Activated CD8-positive, alpha-beta T cell treated with anti-CD3 and anti-CD28 coated beads for 36 hours (primary cell): ENCODE measurements around the gene MRPS14. TPM values are rescaled to one million over a fixed set of nuclear protein-coding genes. Genes with fewer than 3 reads are reported as not detected.

Experiments used
- ATAC-seq: fragments of 200-7000 bp; cut with Tn5 transposase; one replicate; pipeline ENCODE4 v1.10.0; 2021; ENCODE audit warnings: mild to moderate bottlenecking, moderate library complexity
- CTCF ChIA-PET: fragments of 350-600 bp; sonication (Branson Sonifier 250); formaldehyde crosslinking; loops from one replicate; lab custom pipeline; 2021; ENCODE audit warnings: antibody characterized with exemption; lab: Charles Lee
- POLR2A ChIA-PET: fragments of 350-600 bp; sonication (Branson Sonifier 250); formaldehyde crosslinking; loops from one replicate; lab custom pipeline; 2021; ENCODE audit warnings: antibody characterized with exemption; lab: Charles Lee
- DNase-seq: peaks from one replicate; pipeline ENCODE4 v3.0.0-alpha.2; 2020
- H3K27ac Mint-ChIP-seq: one replicate; pipeline ENCODE4 v1.8.0; 2021; ENCODE audit warnings: mild to moderate bottlenecking, mixed read lengths
- H3K27me3 Mint-ChIP-seq: one replicate; pipeline ENCODE4 v1.8.0; 2021; ENCODE audit warnings: mixed read lengths
- H3K36me3 Mint-ChIP-seq: one replicate; pipeline ENCODE4 v1.8.0; 2021; ENCODE audit warnings: low read depth, mixed read lengths
- H3K4me1 Mint-ChIP-seq: one replicate; pipeline ENCODE4 v1.8.0; 2021; ENCODE audit warnings: low read depth, mixed read lengths
- H3K4me3 Mint-ChIP-seq: one replicate; pipeline ENCODE4 v1.8.0; 2021; ENCODE audit warnings: mild to moderate bottlenecking, moderate library complexity, mixed read lengths
- H3K9me3 Mint-ChIP-seq: one replicate; pipeline ENCODE4 v1.8.0; 2021; ENCODE audit warnings: mixed read lengths
- intact Hi-C: fragments of 100-400 bp; cut with micrococcal nuclease; formaldehyde crosslinking; loops from one replicate; pipeline ENCODE4 v1.10.0; 2022
- total RNA-seq, 2 experiments: library from RNA; stranded (reverse); gene quantifications; one replicate each; pipeline ENCODE4 v1.2.3, GENCODE V29; 2021
- TF ChIP-seq, protein P1 (sequence below): fragments of 200-600 bp; IDR thresholded peaks from one replicate; pipeline ENCODE4 v1.8.0; 2022; ENCODE audit warnings: antibody characterized with exemption, mild to moderate bottlenecking

Gene MRPS14
- total RNA-seq = 10 to 100 TPM; 42.1 to 45.7 TPM

DNA sequence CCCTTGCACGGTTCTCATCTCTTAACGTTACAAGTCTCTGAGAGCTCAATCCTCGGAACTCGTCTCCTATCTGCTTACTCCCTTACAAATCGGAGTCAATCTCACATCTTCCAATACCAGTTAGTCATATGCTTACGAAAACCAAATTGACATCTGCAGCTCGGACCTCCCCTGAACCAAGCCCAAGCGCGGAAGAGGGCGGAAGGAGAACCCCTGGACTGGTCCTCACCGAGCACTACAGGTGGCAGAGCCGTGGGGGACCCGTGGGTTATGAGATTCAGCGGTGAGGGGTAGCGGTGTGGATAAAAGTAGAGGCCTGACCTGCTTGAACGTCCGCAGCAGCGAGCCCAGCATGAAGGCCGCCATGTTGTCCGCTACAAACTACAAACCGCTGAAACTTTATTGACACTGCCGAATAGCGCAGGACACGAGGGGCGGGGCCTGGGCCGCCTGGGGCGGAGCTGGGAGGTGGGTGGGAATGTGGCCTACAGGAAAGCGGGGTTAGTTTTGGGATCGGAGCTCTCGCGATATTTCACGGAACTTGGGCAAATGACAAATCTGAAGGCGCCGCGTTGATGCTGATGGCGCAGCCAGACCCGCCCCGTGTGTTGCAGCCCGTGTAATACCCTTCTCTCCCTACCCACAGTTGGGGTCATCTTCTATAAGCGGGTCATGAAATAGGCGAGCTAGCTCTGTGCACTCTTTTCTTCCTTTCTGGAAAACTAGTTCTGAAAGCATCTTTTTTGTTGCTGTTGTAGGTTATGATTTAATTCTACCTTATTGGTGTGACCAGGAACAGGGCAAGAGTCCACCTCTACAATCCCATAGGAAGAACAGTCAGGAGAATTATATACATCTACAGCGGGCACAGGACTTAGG, at the start of gene MRPS14:
MRPS14 (minus strand) TSS at position 383 of the 879 bp plus-strand sequence; CDS start at position 366, 17 bp downstream.
- TF ChIP-seq, protein P1, sequence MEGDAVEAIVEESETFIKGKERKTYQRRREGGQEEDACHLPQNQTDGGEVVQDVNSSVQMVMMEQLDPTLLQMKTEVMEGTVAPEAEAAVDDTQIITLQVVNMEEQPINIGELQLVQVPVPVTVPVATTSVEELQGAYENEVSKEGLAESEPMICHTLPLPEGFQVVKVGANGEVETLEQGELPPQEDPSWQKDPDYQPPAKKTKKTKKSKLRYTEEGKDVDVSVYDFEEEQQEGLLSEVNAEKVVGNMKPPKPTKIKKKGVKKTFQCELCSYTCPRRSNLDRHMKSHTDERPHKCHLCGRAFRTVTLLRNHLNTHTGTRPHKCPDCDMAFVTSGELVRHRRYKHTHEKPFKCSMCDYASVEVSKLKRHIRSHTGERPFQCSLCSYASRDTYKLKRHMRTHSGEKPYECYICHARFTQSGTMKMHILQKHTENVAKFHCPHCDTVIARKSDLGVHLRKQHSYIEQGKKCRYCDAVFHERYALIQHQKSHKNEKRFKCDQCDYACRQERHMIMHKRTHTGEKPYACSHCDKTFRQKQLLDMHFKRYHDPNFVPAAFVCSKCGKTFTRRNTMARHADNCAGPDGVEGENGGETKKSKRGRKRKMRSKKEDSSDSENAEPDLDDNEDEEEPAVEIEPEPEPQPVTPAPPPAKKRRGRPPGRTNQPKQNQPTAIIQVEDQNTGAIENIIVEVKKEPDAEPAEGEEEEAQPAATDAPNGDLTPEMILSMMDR = no peak
- Mint-ChIP-seq H3K4me3 (peak within 1 kb of the TSS; percentile 93), H3K27me3 (no peaks in the 10 kb centered on the region), H3K36me3 (peaks cover 19% of the 10 kb centered on the region), H3K9me3 (peaks cover 4% of the 10 kb centered on the region), H3K4me1 (peaks cover 30% of the 10 kb centered on the region), H3K27ac (peak within 1 kb of the TSS; percentile 93)
- POLR2A ChIA-PET = interaction anchor here (0.6 to 4.5 kb wide), 13 partner anchors 9 to 1546 kb away, joined by 3 to 53 read pairs (median 4); partner anchors contain the start of gene CACYBP
- CTCF ChIA-PET = interaction anchor here (0.6 to 3.8 kb wide), 8 partner anchors 14 to 129 kb away, joined by 3 to 21 read pairs (median 5); no protein-coding TSS in a partner anchor
- ATAC-seq = peak; percentile 92
- DNase-seq = peak; percentile 99
- intact Hi-C loops = no loop called here

DNA sequence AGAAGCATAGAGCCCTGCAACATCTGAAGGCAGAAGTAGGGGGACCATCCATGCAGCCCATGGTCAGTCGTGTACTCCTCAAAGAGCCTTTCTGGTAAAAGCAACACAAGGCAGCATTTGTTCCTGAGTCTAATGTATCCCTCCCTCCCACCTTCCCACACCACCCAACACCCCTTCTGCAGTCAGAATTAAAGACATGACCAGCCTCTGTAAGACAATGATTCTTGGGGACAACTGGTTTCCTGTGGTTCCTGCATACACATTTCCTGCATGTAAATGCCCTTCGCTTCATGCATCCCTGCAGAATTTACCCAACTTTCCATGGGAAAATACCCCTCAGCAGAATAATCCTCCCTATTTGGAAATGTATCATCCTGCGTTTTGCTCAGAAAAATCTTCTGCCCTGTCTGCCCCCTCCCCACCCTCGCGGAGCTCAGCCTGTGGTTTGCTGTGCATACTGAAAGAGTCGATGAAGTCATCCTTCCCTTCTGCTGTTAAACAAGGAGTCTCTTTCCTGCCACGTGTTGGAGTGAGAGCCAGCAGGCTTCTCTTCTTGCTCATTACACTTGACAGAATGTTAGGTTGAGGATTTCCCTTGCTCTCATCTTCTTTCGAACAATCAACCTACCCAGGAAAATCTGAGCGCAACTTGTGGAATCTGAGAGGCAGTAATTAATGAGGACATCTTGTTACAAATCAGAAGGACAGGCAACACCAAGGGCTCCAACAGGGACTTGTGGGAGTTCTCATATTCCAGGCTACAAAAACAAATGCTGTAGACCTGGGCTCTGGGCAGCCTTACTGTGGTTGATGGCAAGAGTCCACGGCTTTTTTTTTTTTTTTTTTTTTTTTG, 49.1 kb upstream of the MRPS14 start:
- peaks cover 7% of the 10 kb centered on the region for H3K27me3 Mint-ChIP-seq

DNA sequence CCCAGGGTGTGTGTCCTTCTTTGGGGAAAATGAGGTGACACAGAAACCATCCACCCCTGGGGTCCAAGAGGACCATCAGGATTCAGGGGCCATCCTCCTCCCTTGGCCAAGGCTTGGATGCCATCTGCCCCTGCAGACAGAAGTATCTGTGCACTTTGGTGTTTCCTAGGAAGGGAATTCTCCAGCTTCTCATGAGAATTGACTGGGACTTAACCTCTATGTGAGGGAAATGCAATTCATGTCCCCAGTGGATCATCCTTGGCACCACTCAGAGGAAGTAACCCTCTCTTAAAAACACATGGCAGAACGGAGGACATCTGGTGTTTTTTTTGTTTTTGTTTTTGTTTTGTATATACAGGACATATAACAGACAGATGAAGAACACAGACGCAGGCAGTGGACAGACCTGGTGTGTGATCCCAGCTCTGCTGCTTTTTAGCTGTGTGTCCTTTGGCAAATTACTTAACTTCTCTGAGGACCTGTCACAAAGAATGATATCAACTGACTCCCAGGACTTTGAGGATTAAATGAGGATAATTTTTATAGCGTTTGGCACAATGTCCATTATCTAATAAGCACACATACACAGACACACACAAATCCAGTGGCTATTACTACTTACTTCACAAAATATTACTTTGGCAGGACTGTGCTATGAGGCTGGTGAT, 48.2 kb upstream of the MRPS14 start:
- intact Hi-C loops = no loop called here
- Mint-ChIP-seq H3K27me3 (peaks cover 7% of the 10 kb centered on the region), H3K27ac (no peak overlapping the region), H3K4me3 (no peak overlapping the region), H3K36me3 (no peaks in the 10 kb centered on the region), H3K4me1 (peaks cover 14% of the 10 kb centered on the region), H3K9me3 (no peaks in the 10 kb centered on the region)
- TF ChIP-seq, protein P1 = no peak
- DNase-seq (no peak), ATAC-seq (no peak)
- POLR2A ChIA-PET = no interaction called here
- CTCF ChIA-PET = no interaction called here

More for the DNA sequence above, 49.1 kb upstream of the MRPS14 start:
- POLR2A ChIA-PET = no interaction called here
- H3K4me1 Mint-ChIP-seq = peaks cover 14% of the 10 kb centered on the region
- no peaks in the 10 kb centered on the region for H3K9me3 Mint-ChIP-seq
- peak; percentile 61 for DNase-seq
- TF ChIP-seq, protein P1 = no peak
- CTCF ChIA-PET = no interaction called here
- intact Hi-C loops = no loop called here
- peak; percentile 96 for ATAC-seq
- H3K36me3 Mint-ChIP-seq = no peaks in the 10 kb centered on the region
- H3K4me3 Mint-ChIP-seq = no peak overlapping the region
- no peak overlapping the region for H3K27ac Mint-ChIP-seq

GRCh38 chr1:175070818-175071217, 47.6 kb upstream of the MRPS14 start:
- Mint-ChIP-seq H3K36me3 (no peaks in the 10 kb centered on the region), H3K4me1 (peaks cover 14% of the 10 kb centered on the region), H3K9me3 (no peaks in the 10 kb centered on the region), H3K27ac (no peak overlapping the region), H3K27me3 (peaks cover 7% of the 10 kb centered on the region), H3K4me3 (no peak overlapping the region)
- intact Hi-C loops = no loop called here
- POLR2A ChIA-PET = no interaction called here
- TF ChIP-seq, protein P1 = no peak
- CTCF ChIA-PET = interaction anchor here (1.1 kb wide), 1 partner anchor 54 kb away, joined by 3 read pairs; no protein-coding TSS in a partner anchor
- no peak for DNase-seq
- no peak for ATAC-seq
